GM19043 (cell line): ENCODE measurements around the gene RAC2.

Experiments
- ATAC-seq: cut with Tn5 transposase; IDR thresholded peaks from one replicate; pipeline ENCODE4 v1.9.1; 2021; ENCODE audit warnings: low read depth; ENCODE audit not compliant: unreplicated experiment

RAC2 gene

GRCh38 chr22:37193629-37194191, 50.4 kb downstream of the RAC2 start:
- no peak for ATAC-seq

GRCh38 chr22:37192741-37193140, 51.3 kb downstream of the RAC2 start:
- no peak for ATAC-seq

- no peak for ATAC-seq
Measured at GRCh38 chr22:37192204-37192603, 51.9 kb downstream of the RAC2 start.

- ATAC-seq: no peak
Measured at GRCh38 chr22:37190262-37190780, 53.7 kb downstream of the RAC2 start.

- ATAC-seq: no peak
Measured at GRCh38 chr22:37188901-37189466, 55.1 kb downstream of the RAC2 start.

- ATAC-seq: no peak
Measured at GRCh38 chr22:37187891-37188761, 55.9 kb downstream of the RAC2 start, which contains the start of gene C1QTNF6. TSS of gene C1QTNF6 (minus strand) at chr22:37188247. CDS start at chr22:37188213, 34 bp downstream.

GRCh38 chr22:37187552-37187890, 56.5 kb downstream of the RAC2 start:
- ATAC-seq: no peak

- no peak for ATAC-seq
Measured at GRCh38 chr22:37186997-37187522, 57.0 kb downstream of the RAC2 start.

- ATAC-seq: no peak
Measured at GRCh38 chr22:37186228-37186996, 57.7 kb downstream of the RAC2 start.

GRCh38 chr22:37185646-37186227, 58.3 kb downstream of the RAC2 start:
- ATAC-seq: no peak

GRCh38 chr22:37184816-37185541, 59.1 kb downstream of the RAC2 start:
- ATAC-seq: no peak

GRCh38 chr22:37184380-37184755, 59.7 kb downstream of the RAC2 start:
- no peak for ATAC-seq

- no peak for ATAC-seq
Measured at GRCh38 chr22:37183432-37184379, 60.4 kb downstream of the RAC2 start.

- no peak for ATAC-seq
Measured at GRCh38 chr22:37182949-37183245, 61.2 kb downstream of the RAC2 start.

GRCh38 chr22:37182101-37182948, 61.7 kb downstream of the RAC2 start:
- no peak for ATAC-seq

GRCh38 chr22:37181681-37182080, 62.4 kb downstream of the RAC2 start:
- no peak for ATAC-seq

GRCh38 chr22:37180531-37181231, 63.4 kb downstream of the RAC2 start:
- no peak for ATAC-seq
